K562 (cell line): Measurements from ENCODE around the gene LDLR. TPM values are rescaled to one million over a fixed set of nuclear protein-coding genes. Genes with fewer than 3 reads are reported as not detected.

Experiments used
- ATAC-seq: fragments of 200-7000 bp; cut with Tn5 transposase; 3 replicates; pipeline ENCODE4 v1.9.1; 2020; ENCODE audit warnings: moderate library complexity
- BruUV-seq: library from RNA; stranded (reverse); fragments of 400-500 nt; replicated peaks from 2 replicates; lab custom pipeline; 2021; lab: Mats Ljungman, UMichigan
- CTCF ChIA-PET: fragments of 300-600 bp; formaldehyde crosslinking; extraction: SDS; loops from one replicate; lab custom pipeline; 2021; ENCODE audit warnings: low intra/inter-chr PET ratio; lab: Yijun Ruan, JAX
- POLR2A ChIA-PET: fragments of 300-600, 350-650 bp; sonication (Branson Sonifier 250); formaldehyde crosslinking; extraction: SDS; loops from one replicate; lab custom pipeline; 2021; ENCODE audit warnings: antibody characterized with exemption, inconsistent platforms; lab: Yijun Ruan, JAX
- DNase-seq, 4 experiments: peaks; one replicate each; pipeline versions ENCODE4 v3.0.0 to v3.0.0-alpha.2; 2011 to 2018; ENCODE audit warnings: low spot score in 3 of 4, mixed read lengths in 3 of 4; ENCODE audit errors: extremely low read depth in 1 of 4
- FAIRE-seq: peaks from 2 replicates; lab custom pipeline; 2011; peaks lifted over from hg19 to GRCh38; lab: Jason Lieb, UNC
- H2AFZ ChIP-seq: 2 replicates; pipeline ENCODE4 v1.6.0; 2011; ENCODE audit warnings: low read depth, low read length, control low read depth, inconsistent platforms
- H3K27ac ChIP-seq: fragments of 200-600 bp; 3 replicates; pipeline ENCODE4 v1.8.0; 2011; ENCODE audit warnings: low read depth, mild to moderate bottlenecking, control low read depth, inconsistent platforms, low read length, moderate library complexity, mixed read lengths; ENCODE audit errors: extremely low read depth
- H3K27me3 ChIP-seq, 2 experiments: fragments of 300-600 bp in 1 of 2; 2 replicates in 1 of 2; 3 replicates in 1 of 2; pipeline versions ENCODE4 v1.6.0 to v1.8.0; 2011; ENCODE audit warnings: inconsistent platforms in 2 of 2, low read length in 2 of 2, mild to moderate bottlenecking in 1 of 2, mixed read lengths in 1 of 2, moderate library complexity in 1 of 2; ENCODE audit not compliant: control insufficient read depth in 2 of 2, insufficient read depth in 2 of 2
- H3K36me3 ChIP-seq: fragments of 300-600 bp; 3 replicates; pipeline ENCODE4 v1.8.0; 2011; ENCODE audit warnings: mild to moderate bottlenecking, low read length, inconsistent platforms; ENCODE audit not compliant: control insufficient read depth, insufficient read depth
- H3K4me1 ChIP-seq, 2 experiments: fragments of 200-600 bp in 1 of 2; replicated peaks in 1 of 2; 2 replicates in 1 of 2; 3 replicates in 1 of 2; pipeline versions ENCODE4 v1.5.1 to v1.8.0; 2011; ENCODE audit warnings: inconsistent platforms in 2 of 2, low read length in 2 of 2, mild to moderate bottlenecking in 1 of 2, mixed read lengths in 1 of 2, moderate library complexity in 1 of 2; ENCODE audit not compliant: control insufficient read depth in 2 of 2, insufficient read depth in 2 of 2
- H3K4me2 ChIP-seq: 2 replicates; pipeline ENCODE4 v1.6.1; 2011; ENCODE audit warnings: low read length, control low read depth, inconsistent platforms, mixed read lengths; ENCODE audit not compliant: insufficient read depth
- H3K4me3 ChIP-seq: fragments of 200-600 bp; sonication (generic), shearing (Covaris generic); 2 replicates; pipeline ENCODE4 v1.5.1; 2016; ENCODE audit warnings: control low read depth, inconsistent platforms
- H3K79me2 ChIP-seq: fragments of 200-600 bp; 3 replicates; pipeline ENCODE4 v1.8.0; 2011; ENCODE audit warnings: low read length, inconsistent platforms; ENCODE audit not compliant: control insufficient read depth, insufficient read depth
- H3K9ac ChIP-seq, 2 experiments: 2 replicates each; pipeline versions ENCODE4 v1.6.0 to v1.6.1; 2011; ENCODE audit warnings: low read depth in 2 of 2, low read length in 2 of 2, control low read depth in 1 of 2, inconsistent platforms in 1 of 2, mild to moderate bottlenecking in 1 of 2, mixed read lengths in 1 of 2; ENCODE audit not compliant: insufficient read depth in 1 of 2
- H3K9me1 ChIP-seq: one replicate; pipeline ENCODE4 v1.6.0; 2011; ENCODE audit warnings: inconsistent platforms, mild to moderate bottlenecking, low read length, moderate library complexity; ENCODE audit not compliant: control insufficient read depth, insufficient read depth
- H3K9me3 ChIP-seq: replicated peaks from 2 replicates; pipeline ENCODE4 v1.5.1; 2011; ENCODE audit warnings: low read depth, low read length, inconsistent platforms; ENCODE audit not compliant: control insufficient read depth, insufficient read depth
- H4K20me1 ChIP-seq: replicated peaks from 2 replicates; pipeline ENCODE4 v1.6.1; 2011; ENCODE audit warnings: low read length, inconsistent platforms, mixed read lengths; ENCODE audit not compliant: control insufficient read depth, insufficient read depth
- CXXC5 ChIP-seq: fragments of 250-450 bp; sonication (Bioruptor Pico); IDR thresholded peaks from 2 replicates; pipeline ENCODE4 v1.8.0; 2022; ENCODE audit warnings: inconsistent platforms, mild to moderate bottlenecking, moderate library complexity
- EGR1 ChIP-seq: fragments of 450-650 bp; conservative IDR thresholded peaks from 2 replicates; pipeline ENCODE4 v1.6.1; 2017; ENCODE audit warnings: mild to moderate bottlenecking
- GATA2 ChIP-seq: sonication (generic); formaldehyde crosslinking; IDR thresholded peaks from 2 replicates; pipeline ENCODE4 v1.4.0; 2020; ENCODE audit warnings: mild to moderate bottlenecking, missing genetic modification reagents
- GTF2E2 ChIP-seq: fragments of 200-800 bp; sonication (Bioruptor generic); IDR thresholded peaks from 2 replicates; pipeline ENCODE4 v1.6.1; 2016; ENCODE audit warnings: missing genetic modification characterization, missing compliant biosample characterization
- NFYB ChIP-seq: IDR thresholded peaks from 2 replicates; pipeline ENCODE4 v1.6.1; 2011; ENCODE audit warnings: mild to moderate bottlenecking, moderate library complexity; ENCODE audit not compliant: insufficient read length; ENCODE audit errors: extremely low read depth
- POLR2A ChIP-seq: fragments of 450-650 bp; conservative IDR thresholded peaks from 2 replicates; pipeline ENCODE4 v1.6.1; 2016
- PRPF4 ChIP-seq: fragments of 200-400 bp; formaldehyde crosslinking; IDR thresholded peaks from one replicate; pipeline ENCODE4 v1.6.1; 2017; ENCODE audit warnings: low read length, low read depth, mild to moderate bottlenecking; ENCODE audit not compliant: insufficient read depth, poor library complexity, severe bottlenecking
- U2AF2 ChIP-seq: fragments of 200-400 bp; formaldehyde crosslinking; optimal IDR thresholded peaks from 2 replicates; pipeline ENCODE3; 2017; ENCODE audit warnings: low read depth, mild to moderate bottlenecking, low read length
- ZNF232 ChIP-seq: sonication (generic); formaldehyde crosslinking; IDR thresholded peaks from 2 replicates; pipeline ENCODE4 v1.8.0; 2022; ENCODE audit warnings: mild to moderate bottlenecking, missing genetic modification reagents
- ZNF586 ChIP-seq: fragments of 450-650 bp; formaldehyde crosslinking; conservative IDR thresholded peaks from 2 replicates; pipeline ENCODE4 v1.4.0; 2020; ENCODE audit warnings: mild to moderate bottlenecking, moderate library complexity
- ZNF644 ChIP-seq: fragments of 200-800 bp; sonication (Bioruptor generic); IDR thresholded peaks from 2 replicates; pipeline ENCODE4 v1.6.1; 2016; ENCODE audit warnings: low read depth, missing genetic modification characterization, missing compliant biosample characterization
- WGBS: fragments of 100-300 bp; shearing (Covaris generic); methylation state at CpG from one replicate; pipeline ENCODE4 v1.1.6; 2016; ENCODE audit warnings: low coverage, mixed read lengths; ENCODE audit not compliant: insufficient coverage; ENCODE audit errors: missing lambda C conversion rate; 5-methylcytosine and 5-hydroxymethylcytosine counted together
- in situ Hi-C: fragments of 300-500 bp; cut with MboI; formaldehyde crosslinking; loops from 4 replicates; pipeline ENCODE4 v1.15.0; 2018; ENCODE audit warnings: inconsistent platforms, mixed read lengths
- intact Hi-C: fragments of 100-400 bp; cut with micrococcal nuclease; formaldehyde crosslinking; loops from 2 replicates; pipeline ENCODE4 v1.14.2; 2022
- polyA plus RNA-seq, 8 experiments: library from polyadenylated mRNA; depleted of rRNA in 4 of 8; stranded (reverse) in 5 of 8; unstranded in 3 of 8; fragments of >200 nt; fragmentation: Nextera tagmentation in 2 of 8; fragmentation: Illumina TruSeq in 1 of 8; extraction: Ambion mirVana in 2 of 8; extraction: Trizol in 1 of 8; gene quantifications; 2 replicates each; pipeline versions ENCODE4 v1.2.1 to v1.2.3, GENCODE V29; 2011 to 2014; ENCODE audit warnings: inconsistent platforms in 1 of 8, missing spikeins in 1 of 8
- total RNA-seq, 7 experiments: library from RNA; depleted of rRNA in 6 of 7; stranded (reverse); fragments of >200 nt in 6 of 7; fragmentation: Illumina TruSeq in 2 of 7; extraction: Trizol in 2 of 7; gene quantifications; 2 replicates each; pipeline versions ENCODE4 v1.2.1 to v1.2.3, GENCODE V29; 2011 to 2021; ENCODE audit warnings: low replicate concordance in 1 of 7
- TF ChIP-seq, protein P1 (sequence below): IDR thresholded peaks from 2 replicates; pipeline ENCODE4 v1.6.1; 2012; ENCODE audit warnings: low read depth, low read length, improper control_type of control experiment, borderline replicate concordance
- TF ChIP-seq, protein P2 (sequence below): fragments of 250-450 bp; sonication (Bioruptor Pico); IDR thresholded peaks from 2 replicates; pipeline ENCODE4 v1.8.0; 2021; ENCODE audit warnings: moderate library complexity, mild to moderate bottlenecking, inconsistent platforms
- TF ChIP-seq, protein P3 (sequence below): fragments of 200-400 bp; formaldehyde crosslinking; IDR thresholded peaks from 2 replicates; pipeline ENCODE4 v1.6.1; 2017; ENCODE audit warnings: mild to moderate bottlenecking, low read depth, low read length, moderate library complexity
- TF ChIP-seq, protein P4 (sequence below): sonication (generic); formaldehyde crosslinking; IDR thresholded peaks from 2 replicates; pipeline ENCODE4 v1.8.0; 2022; ENCODE audit warnings: mild to moderate bottlenecking, missing genetic modification reagents

LDLR gene
- total and polyA plus RNA-seq, 9 of the 15 experiments (the other 6 are each of a cell fraction or from before 2014, with no cell fraction given) = 19.9 to 114 (median 56.3) TPM

DNA sequence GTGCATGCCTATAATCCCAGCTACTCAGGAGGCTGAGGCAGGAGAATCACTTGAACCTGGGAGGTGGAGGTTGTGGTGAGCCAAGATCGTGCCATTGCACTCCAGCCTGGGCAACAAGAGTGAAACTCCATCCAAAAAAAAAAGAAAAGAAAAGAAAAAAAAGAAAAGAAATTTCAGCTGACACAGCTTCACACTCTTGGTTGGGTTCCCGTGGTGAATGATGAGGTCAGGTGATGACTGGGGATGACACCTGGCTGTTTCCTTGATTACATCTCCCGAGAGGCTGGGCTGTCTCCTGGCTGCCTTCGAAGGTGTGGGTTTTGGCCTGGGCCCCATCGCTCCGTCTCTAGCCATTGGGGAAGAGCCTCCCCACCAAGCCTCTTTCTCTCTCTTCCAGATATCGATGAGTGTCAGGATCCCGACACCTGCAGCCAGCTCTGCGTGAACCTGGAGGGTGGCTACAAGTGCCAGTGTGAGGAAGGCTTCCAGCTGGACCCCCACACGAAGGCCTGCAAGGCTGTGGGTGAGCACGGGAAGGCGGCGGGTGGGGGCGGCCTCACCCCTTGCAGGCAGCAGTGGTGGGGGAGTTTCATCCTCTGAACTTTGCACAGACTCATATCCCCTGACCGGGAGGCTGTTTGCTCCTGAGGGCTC, 22.0 kb downstream of the LDLR start:
- DNase-seq (peak in 2 of 4 experiments; percentile 22 to 26), ATAC-seq (peak; percentile 7; the same call in 1 of the 3 replicates), FAIRE-seq (no peak)
- peaks cover 19% of the 10 kb centered on the region for H4K20me1 ChIP-seq
- H2AFZ ChIP-seq = no peak overlapping the region
- no peak overlapping the region for H3K4me2 ChIP-seq
- intact Hi-C loops (no loop called here), in situ Hi-C loops (no loop called here)
- POLR2A ChIA-PET = interaction anchor here (0.6 to 1.7 kb wide), 5 partner anchors 8 to 193 kb away, joined by 3 to 6 read pairs (median 4); no protein-coding TSS in a partner anchor
- peaks cover 39% of the 10 kb centered on the region for H3K79me2 ChIP-seq
- H3K9ac ChIP-seq = peak overlapping the region in 1 of 2 experiments; percentile 28; a peak in 1 of 4 replicates
- H3K4me1 ChIP-seq = peaks cover 0 to 8% of the 10 kb centered on the region in 2 experiments; a peak in 1 of 5 replicates
- no peaks in the 10 kb centered on the region for H3K9me3 ChIP-seq
- peaks cover 4% of the 10 kb centered on the region for H3K9me1 ChIP-seq
- H3K4me3 ChIP-seq = no peak overlapping the region
- 87% methylated on average over 13 of the region's 15 CpGs for WGBS
- peaks cover 97% of the 10 kb centered on the region for H3K36me3 ChIP-seq
- no peak overlapping the region for H3K27ac ChIP-seq
- H3K27me3 ChIP-seq = no peaks in the 10 kb centered on the region
- no TSS peak for BruUV-seq
- CTCF ChIA-PET = no interaction called here
- TF ChIP-seq GTF2E2 (no peak), GATA2 (CRISPR knock-in tag) (no peak), ZNF586 (CRISPR knock-in tag) (no peak), ZNF644 (tag) (no peak), POLR2A (peak; percentile 71), NFYB (no peak), EGR1 (peak; percentile 9; the same call in 1 of the 2 replicates), PRPF4 (no peak), CXXC5 (no peak), U2AF2 (no peak), ZNF232 (CRISPR knock-in tag) (no peak)
- TF ChIP-seq, protein P1, sequence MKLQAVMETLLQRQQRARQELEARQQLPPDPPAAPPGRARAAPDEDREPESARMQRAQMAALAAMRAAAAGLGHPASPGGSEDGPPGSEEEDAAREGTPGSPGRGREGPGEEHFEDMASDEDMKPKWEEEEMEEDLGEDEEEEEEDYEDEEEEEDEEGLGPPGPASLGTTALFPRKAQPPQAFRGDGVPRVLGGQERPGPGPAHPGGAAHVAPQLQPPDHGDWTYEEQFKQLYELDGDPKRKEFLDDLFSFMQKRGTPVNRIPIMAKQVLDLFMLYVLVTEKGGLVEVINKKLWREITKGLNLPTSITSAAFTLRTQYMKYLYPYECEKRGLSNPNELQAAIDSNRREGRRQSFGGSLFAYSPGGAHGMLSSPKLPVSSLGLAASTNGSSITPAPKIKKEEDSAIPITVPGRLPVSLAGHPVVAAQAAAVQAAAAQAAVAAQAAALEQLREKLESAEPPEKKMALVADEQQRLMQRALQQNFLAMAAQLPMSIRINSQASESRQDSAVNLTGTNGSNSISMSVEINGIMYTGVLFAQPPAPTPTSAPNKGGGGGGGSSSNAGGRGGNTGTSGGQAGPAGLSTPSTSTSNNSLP = no peak
- TF ChIP-seq, protein P2, sequence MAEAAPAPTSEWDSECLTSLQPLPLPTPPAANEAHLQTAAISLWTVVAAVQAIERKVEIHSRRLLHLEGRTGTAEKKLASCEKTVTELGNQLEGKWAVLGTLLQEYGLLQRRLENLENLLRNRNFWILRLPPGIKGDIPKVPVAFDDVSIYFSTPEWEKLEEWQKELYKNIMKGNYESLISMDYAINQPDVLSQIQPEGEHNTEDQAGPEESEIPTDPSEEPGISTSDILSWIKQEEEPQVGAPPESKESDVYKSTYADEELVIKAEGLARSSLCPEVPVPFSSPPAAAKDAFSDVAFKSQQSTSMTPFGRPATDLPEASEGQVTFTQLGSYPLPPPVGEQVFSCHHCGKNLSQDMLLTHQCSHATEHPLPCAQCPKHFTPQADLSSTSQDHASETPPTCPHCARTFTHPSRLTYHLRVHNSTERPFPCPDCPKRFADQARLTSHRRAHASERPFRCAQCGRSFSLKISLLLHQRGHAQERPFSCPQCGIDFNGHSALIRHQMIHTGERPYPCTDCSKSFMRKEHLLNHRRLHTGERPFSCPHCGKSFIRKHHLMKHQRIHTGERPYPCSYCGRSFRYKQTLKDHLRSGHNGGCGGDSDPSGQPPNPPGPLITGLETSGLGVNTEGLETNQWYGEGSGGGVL = no peak
- TF ChIP-seq, protein P3, sequence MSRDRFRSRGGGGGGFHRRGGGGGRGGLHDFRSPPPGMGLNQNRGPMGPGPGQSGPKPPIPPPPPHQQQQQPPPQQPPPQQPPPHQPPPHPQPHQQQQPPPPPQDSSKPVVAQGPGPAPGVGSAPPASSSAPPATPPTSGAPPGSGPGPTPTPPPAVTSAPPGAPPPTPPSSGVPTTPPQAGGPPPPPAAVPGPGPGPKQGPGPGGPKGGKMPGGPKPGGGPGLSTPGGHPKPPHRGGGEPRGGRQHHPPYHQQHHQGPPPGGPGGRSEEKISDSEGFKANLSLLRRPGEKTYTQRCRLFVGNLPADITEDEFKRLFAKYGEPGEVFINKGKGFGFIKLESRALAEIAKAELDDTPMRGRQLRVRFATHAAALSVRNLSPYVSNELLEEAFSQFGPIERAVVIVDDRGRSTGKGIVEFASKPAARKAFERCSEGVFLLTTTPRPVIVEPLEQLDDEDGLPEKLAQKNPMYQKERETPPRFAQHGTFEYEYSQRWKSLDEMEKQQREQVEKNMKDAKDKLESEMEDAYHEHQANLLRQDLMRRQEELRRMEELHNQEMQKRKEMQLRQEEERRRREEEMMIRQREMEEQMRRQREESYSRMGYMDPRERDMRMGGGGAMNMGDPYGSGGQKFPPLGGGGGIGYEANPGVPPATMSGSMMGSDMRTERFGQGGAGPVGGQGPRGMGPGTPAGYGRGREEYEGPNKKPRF = no peak
- TF ChIP-seq, protein P4, sequence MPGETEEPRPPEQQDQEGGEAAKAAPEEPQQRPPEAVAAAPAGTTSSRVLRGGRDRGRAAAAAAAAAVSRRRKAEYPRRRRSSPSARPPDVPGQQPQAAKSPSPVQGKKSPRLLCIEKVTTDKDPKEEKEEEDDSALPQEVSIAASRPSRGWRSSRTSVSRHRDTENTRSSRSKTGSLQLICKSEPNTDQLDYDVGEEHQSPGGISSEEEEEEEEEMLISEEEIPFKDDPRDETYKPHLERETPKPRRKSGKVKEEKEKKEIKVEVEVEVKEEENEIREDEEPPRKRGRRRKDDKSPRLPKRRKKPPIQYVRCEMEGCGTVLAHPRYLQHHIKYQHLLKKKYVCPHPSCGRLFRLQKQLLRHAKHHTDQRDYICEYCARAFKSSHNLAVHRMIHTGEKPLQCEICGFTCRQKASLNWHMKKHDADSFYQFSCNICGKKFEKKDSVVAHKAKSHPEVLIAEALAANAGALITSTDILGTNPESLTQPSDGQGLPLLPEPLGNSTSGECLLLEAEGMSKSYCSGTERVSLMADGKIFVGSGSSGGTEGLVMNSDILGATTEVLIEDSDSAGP (CRISPR knock-in tag) = no peak
